ENCODE results near the gene TOMM20L.
A peak's percentile ranks its signal among the peaks of the same experiment; 100 is the strongest.

Gene TOMM20L

DNA sequence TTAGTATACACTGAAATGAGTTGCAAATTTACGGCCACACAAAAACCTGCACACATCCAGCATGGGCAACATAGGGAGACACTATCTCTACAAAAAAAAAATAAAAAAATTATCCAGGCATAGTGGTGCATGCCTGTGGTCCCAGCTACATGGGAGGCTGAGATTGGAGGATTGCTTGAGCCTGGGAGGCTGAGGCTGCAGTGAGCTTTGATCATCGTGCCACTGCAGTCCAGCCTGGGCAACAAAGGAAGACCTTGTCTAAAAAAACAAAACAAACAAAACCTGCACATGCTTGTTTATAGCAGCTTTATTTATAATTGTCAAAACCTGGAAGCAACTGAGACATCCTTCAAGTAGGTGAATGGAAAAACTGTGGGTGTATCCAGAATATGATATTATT lies 4.9 kb upstream of the TOMM20L start:
- TF ChIP-seq EZH2 (IDR thresholded peaks at IDR 0.05; ENCODE audit: borderline replicate concordance, low read length) = no peak
- TF ChIP-seq, protein P1, sequence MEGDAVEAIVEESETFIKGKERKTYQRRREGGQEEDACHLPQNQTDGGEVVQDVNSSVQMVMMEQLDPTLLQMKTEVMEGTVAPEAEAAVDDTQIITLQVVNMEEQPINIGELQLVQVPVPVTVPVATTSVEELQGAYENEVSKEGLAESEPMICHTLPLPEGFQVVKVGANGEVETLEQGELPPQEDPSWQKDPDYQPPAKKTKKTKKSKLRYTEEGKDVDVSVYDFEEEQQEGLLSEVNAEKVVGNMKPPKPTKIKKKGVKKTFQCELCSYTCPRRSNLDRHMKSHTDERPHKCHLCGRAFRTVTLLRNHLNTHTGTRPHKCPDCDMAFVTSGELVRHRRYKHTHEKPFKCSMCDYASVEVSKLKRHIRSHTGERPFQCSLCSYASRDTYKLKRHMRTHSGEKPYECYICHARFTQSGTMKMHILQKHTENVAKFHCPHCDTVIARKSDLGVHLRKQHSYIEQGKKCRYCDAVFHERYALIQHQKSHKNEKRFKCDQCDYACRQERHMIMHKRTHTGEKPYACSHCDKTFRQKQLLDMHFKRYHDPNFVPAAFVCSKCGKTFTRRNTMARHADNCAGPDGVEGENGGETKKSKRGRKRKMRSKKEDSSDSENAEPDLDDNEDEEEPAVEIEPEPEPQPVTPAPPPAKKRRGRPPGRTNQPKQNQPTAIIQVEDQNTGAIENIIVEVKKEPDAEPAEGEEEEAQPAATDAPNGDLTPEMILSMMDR (IDR thresholded peaks at IDR 0.05; ENCODE audit: low read length) = no peak

DNA sequence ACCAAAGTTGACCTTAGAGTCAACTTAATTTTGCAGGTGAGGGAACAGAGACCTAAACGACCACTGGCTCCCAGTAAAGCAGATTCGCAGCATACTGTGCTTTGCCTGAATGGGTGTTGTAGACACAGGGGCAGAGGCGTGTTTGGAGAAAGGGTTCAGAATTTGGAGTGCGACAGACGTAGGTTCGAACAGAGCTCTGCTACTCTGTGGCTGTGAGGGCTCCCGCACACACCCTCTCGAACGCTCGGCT lies 243 bp upstream of the TOMM20L start:
- Histone ChIP-seq H3F3A (ENCODE audit: insufficient read depth, low read length) (no peaks in the 10 kb centered on the region), H3K79me2 (ENCODE audit: insufficient read depth, low read length) (no peaks in the 10 kb centered on the region), H3K36me3 (ENCODE audit: insufficient read depth, low read length) (no peaks in the 10 kb centered on the region), H3K9me3 (ENCODE audit: low read length) (no peaks in the 10 kb centered on the region), H3K4me1 (ENCODE audit: insufficient read depth, low read length, severe bottlenecking) (peaks cover 28% of the 10 kb centered on the region), H3K9ac (ENCODE audit: low read length) (peak overlapping the region; percentile 44; the same call in 1 of the 2 replicates), H3K4me2 (ENCODE audit: low read length) (peak overlapping the region; percentile 74), H3K27me3 (ENCODE audit: insufficient read depth, low read length) (no peaks in the 10 kb centered on the region), H4K20me1 (ENCODE audit: insufficient read depth, low read length) (no peaks in the 10 kb centered on the region), H3K27ac (ENCODE audit: low read depth, low read length, poor library complexity, severe bottlenecking) (no peak overlapping the region), H3K4me3 (ENCODE audit: low read depth, low read length, poor library complexity, severe bottlenecking) (peak overlapping the region; percentile 62), H3K9me2 (ENCODE audit: low read depth, low read length) (no peaks in the 10 kb centered on the region), H2AFZ (ENCODE audit: low read length) (peak overlapping the region; percentile 94; the same call in 1 of the 2 replicates)
- TF ChIP-seq, protein P1 (IDR thresholded peaks at IDR 0.05; ENCODE audit: low read length) = no peak
- no peak for TF ChIP-seq EZH2 (IDR thresholded peaks at IDR 0.05; ENCODE audit: borderline replicate concordance, low read length)

More for the DNA sequence above, 4.9 kb upstream of the TOMM20L start:
- Histone ChIP-seq H2AFZ (ENCODE audit: low read length) (no peak overlapping the region), H4K20me1 (ENCODE audit: insufficient read depth, low read length) (no peaks in the 10 kb centered on the region), H3K4me2 (ENCODE audit: low read length) (no peak overlapping the region), H3K27ac (ENCODE audit: low read depth, low read length, poor library complexity, severe bottlenecking) (no peak overlapping the region), H3K9me2 (ENCODE audit: low read depth, low read length) (no peaks in the 10 kb centered on the region), H3K36me3 (ENCODE audit: insufficient read depth, low read length) (no peaks in the 10 kb centered on the region), H3K4me3 (ENCODE audit: low read depth, low read length, poor library complexity, severe bottlenecking) (no peak overlapping the region), H3K27me3 (ENCODE audit: insufficient read depth, low read length) (no peaks in the 10 kb centered on the region), H3K79me2 (ENCODE audit: insufficient read depth, low read length) (no peaks in the 10 kb centered on the region), H3F3A (ENCODE audit: insufficient read depth, low read length) (no peaks in the 10 kb centered on the region), H3K9me3 (ENCODE audit: low read length) (no peaks in the 10 kb centered on the region), H3K9ac (ENCODE audit: low read length) (no peak overlapping the region), H3K4me1 (ENCODE audit: insufficient read depth, low read length, severe bottlenecking) (peaks cover 5% of the 10 kb centered on the region)

- Histone ChIP-seq H4K20me1 (ENCODE audit: insufficient read depth, low read length) (no peaks in the 10 kb centered on the region), H3K27ac (ENCODE audit: low read depth, low read length, poor library complexity, severe bottlenecking) (no peak overlapping the region), H3K79me2 (ENCODE audit: insufficient read depth, low read length) (no peaks in the 10 kb centered on the region), H2AFZ (ENCODE audit: low read length) (no peak overlapping the region), H3K27me3 (ENCODE audit: insufficient read depth, low read length) (no peaks in the 10 kb centered on the region), H3F3A (ENCODE audit: insufficient read depth, low read length) (no peaks in the 10 kb centered on the region), H3K36me3 (ENCODE audit: insufficient read depth, low read length) (no peaks in the 10 kb centered on the region), H3K9me3 (ENCODE audit: low read length) (no peaks in the 10 kb centered on the region), H3K9me2 (ENCODE audit: low read depth, low read length) (no peaks in the 10 kb centered on the region), H3K9ac (ENCODE audit: low read length) (no peak overlapping the region), H3K4me1 (ENCODE audit: insufficient read depth, low read length, severe bottlenecking) (peaks cover 28% of the 10 kb centered on the region), H3K4me2 (ENCODE audit: low read length) (no peak overlapping the region), H3K4me3 (ENCODE audit: low read depth, low read length, poor library complexity, severe bottlenecking) (no peak overlapping the region)
- TF ChIP-seq EZH2 (IDR thresholded peaks at IDR 0.05; ENCODE audit: borderline replicate concordance, low read length) = no peak
- TF ChIP-seq, protein P1 (IDR thresholded peaks at IDR 0.05; ENCODE audit: low read length) = no peak
Measured at GRCh38 chr14:58397156-58397555, 1.4 kb downstream of the TOMM20L start.

Measured in OCI-LY1 (cell line).